SK-MEL-5 (cell line): Measurements from ENCODE around the gene CDC42EP2. TPM values are rescaled to one million over a fixed set of nuclear protein-coding genes. Genes with fewer than 3 reads are reported as not detected.
A peak's percentile ranks its signal among the peaks of the same experiment; 100 is the strongest.

Experiments used
- DNase-seq: peaks from one replicate; pipeline ENCODE4 v3.0.0-alpha.2; 2016; ENCODE audit warnings: low read depth, low spot score
- in situ Hi-C: cut with HindIII; loops from 2 replicates; pipeline ENCODE4 v1.10.0; 2016; ENCODE audit warnings: low sequenced_read_pairs, high pct_unique_total_duplicates, low pct_unique_long_range_greater_than_20kb
- polyA plus RNA-seq, 2 experiments: library from polyadenylated mRNA; depleted of rRNA; stranded (reverse); fragments of >200 nt; gene quantifications; 2 replicates each; pipeline ENCODE4 v1.2.3, GENCODE V29; 2015
- total RNA-seq: library from RNA; depleted of rRNA; stranded (reverse); fragments of >200 nt; shearing (Covaris generic); gene quantifications from 2 replicates; pipeline ENCODE4 v1.2.3, GENCODE V29; 2014; rRNA removed

Gene CDC42EP2
- 0.42 and 1.2 TPM in 2 replicates for total RNA-seq
- polyA plus RNA-seq (2015; cell fraction: cytosol; rRNA removed), result 1.6 and 3.7 TPM in 2 replicates
- 3.4 TPM in 1 of 2 replicates, not detected in the other for polyA plus RNA-seq (2015; cell fraction: nucleus; rRNA removed)

DNA sequence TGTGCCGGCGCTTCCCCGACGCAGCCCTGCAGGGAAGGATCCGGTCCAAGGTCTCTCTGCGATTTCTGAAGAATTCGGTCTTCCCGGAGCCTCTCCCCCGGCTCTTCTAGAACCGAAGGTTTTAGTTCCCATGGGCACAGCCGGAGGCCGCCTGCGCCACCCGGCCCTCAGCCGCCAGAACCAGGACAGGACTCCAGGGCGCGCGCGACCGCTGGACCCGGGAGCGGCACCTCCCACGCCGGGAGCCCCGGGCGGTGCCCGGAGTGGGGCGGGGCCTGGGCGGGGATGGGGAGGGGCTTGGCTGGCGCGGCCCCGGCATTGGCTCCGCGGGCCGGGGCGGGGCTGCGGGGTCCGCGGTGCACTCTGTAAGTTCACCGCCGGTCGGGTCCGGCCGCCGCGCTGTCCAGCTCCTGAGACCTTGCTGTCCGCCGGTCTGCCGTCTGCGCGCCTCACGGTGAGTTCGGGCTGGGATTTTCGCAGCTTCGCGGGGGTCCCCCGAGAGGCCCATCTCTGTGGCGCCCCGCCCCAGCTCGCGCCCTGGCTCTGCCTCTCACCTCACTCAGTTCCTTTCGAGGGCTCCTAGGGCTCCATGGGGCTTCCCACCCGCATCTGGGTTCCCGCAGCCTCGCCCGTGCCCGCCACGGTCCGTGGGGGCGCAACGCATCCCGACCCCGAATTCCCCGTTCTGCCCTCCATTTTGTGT lies at the start of gene CDC42EP2:
Gene CDC42EP2 (plus strand): TSS at position 366 of the 703 bp plus-strand sequence. CDS start 6,033 bp downstream, outside the sequence.
- in situ Hi-C loops, result no loop called here
- peak; percentile 68 for DNase-seq

GRCh38 chr11:65266210-65266609 lies 48.5 kb upstream of the CDC42EP2 start:
- in situ Hi-C loops, result no loop called here
- no peak for DNase-seq

DNA sequence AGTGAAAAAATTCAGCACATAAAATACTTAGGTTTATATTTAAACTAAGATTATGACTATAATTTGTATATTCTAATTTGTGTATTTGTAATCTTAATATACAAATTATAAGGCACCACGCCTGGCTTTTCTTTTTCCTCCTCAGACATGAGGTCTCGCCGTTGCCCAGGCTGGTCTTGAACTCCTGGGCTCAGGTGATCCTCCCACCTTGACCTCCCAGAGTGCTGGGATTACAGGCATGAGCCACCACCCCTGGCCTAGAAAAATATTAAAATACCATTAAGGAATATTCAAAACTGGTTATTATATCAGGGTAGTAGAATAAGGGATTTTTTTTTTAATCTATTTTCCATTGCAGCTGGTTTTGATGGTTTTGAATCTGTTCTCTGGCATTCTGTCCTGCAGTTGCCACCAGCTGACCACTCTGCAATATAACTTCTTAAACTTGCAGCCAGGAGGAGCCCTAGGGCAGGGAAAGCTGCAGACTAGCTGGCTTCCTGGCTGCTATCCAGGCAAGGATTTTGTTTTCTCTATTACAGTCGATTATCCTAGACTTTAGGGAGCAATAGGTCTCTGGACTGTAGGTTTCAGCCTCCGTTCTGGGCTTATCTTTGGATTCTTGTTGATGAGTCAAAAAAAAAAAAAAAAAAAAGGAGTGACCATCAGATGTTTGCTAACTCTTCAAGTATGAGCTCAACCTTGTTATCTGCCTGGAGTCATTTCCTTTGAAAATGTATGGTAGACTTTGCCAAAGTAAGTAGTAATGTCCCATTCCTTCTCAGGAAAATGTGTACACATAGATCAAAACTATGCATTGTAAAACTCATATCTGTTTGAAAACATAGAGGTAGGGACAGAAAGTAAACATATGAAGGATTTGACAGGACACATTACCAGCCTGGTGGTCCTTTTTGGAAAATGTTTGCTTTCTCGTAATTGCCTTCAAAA lies 39.7 kb upstream of the CDC42EP2 start:
- DNase-seq, result peak; percentile 78
- in situ Hi-C loops, result no loop called here

DNA sequence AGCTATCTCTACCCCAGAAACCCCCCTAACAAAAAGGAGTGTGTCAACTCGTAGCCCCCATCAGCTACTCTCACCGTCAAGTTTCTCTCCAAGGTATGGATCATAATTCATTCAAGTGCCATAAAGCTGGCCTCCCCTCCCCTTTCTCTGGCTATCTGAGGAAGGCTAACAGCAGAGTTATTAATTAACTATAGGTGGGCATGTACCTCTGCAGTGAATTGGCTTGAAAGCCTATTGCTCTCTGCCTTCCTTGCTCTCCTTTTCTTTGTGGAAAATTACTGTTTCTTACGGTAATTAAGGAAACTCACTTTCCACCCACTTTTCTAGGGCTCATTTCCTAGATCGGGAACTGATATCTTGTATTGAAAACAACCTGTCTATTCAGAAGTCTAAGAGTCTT lies 38.8 kb upstream of the CDC42EP2 start:
- no peak for DNase-seq

DNA sequence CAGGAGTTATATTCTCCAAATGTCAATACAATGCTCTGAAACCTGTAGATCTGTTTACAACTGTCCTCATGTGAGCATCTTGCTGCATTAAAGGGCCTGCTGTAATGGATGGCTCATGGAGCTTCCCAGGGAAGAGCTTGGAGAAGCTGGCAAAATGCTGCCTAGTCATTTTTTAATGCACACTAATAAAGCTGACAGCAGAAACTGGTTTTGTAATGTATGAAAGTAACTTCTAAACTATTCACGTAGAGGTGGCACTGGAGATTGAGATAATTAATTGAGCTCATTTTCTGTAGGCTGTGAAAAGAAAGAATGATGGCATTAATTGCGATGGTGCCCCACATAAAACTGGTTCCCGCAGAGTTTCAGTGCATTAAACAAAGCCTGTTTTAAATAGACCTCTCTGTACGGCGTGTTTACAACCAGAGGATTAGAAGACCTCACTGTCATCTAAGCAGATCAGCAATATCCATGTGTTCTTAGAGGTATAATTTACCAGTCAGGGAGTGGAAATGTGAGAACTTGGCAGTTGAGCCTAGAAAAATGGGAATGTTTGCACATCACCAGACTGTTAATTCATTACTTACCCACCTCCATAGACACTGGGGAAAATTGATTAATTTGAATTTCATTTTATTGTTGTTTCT lies 36.9 kb upstream of the CDC42EP2 start:
- in situ Hi-C loops, result no loop called here
- DNase-seq, result no peak

More for the DNA sequence above, 38.8 kb upstream of the CDC42EP2 start:
- in situ Hi-C loops, result no loop called here

DNA sequence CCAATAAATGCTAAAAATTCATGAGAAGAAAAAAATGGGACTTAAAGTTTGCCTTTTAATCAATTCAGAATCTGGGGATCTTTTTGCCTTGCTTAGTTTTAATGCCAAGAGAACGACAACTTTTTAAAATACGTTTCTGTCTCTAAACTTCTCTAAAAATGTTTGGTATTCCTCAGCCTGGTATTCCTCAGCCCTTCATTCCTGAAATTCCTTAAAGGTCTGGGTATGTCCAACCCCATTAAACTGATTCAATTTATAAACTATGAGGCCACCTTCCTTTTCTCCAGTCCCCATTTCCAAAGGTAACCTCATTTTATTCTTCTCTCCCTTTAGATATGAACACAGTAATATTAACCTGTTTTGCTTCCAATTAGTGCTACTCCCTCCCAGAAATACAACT lies 36.3 kb upstream of the CDC42EP2 start:
- in situ Hi-C loops, result no loop called here
- DNase-seq, result no peak

DNA sequence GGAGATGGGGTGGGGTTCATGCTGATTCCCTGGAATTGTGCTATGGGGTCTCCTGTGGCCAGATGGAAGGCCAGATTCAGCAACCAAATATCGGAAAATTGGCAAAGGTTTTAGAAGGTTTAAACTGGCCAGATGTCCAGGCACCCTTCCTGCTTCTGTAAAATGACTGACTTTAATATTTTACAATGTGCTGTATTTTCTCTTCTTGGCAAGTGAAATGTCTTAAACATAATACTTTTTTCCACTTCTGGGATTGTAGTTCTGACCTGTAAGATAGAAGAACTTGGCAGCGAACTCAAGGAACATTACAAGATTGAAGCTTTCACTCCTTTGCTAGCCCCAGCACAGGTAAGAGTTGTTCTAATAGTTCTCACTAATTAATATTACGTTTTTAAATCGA lies 35.4 kb upstream of the CDC42EP2 start:
- in situ Hi-C loops, result no loop called here
- no peak for DNase-seq

DNA sequence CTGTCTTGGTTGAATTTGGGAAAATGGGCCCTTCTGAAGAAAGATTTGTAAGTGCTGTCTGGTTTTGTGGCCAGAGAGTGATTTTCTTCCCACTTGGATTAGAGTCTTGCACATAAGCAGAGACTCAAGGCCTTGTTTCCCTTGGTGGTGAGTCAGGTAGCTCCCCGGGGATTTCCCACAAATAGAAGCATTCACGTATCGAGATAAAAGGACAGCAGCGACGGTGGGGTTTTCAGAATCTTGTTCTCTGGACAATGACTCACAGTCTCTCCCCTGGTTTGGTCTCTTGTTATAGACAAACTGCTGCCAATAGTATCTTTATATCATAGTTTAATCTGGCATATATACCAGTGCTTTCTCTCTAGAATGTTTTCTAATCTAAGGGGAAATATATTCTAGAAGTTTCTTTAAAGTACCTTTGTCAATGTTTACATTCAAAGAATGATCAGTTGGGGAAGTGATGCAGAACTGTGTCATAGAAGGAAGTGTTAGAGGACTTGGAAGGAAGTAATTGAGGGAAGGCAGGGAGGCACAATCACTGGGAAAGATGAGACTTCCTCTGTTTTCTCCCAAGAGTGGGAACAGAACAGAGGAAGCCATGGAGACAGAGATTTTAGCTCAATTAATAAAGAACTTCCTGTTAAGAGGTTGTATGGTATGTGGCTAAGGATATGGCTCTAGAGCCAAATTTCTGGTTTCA lies 34.8 kb upstream of the CDC42EP2 start:
- DNase-seq, result peak; percentile 72
- in situ Hi-C loops, result no loop called here

DNA sequence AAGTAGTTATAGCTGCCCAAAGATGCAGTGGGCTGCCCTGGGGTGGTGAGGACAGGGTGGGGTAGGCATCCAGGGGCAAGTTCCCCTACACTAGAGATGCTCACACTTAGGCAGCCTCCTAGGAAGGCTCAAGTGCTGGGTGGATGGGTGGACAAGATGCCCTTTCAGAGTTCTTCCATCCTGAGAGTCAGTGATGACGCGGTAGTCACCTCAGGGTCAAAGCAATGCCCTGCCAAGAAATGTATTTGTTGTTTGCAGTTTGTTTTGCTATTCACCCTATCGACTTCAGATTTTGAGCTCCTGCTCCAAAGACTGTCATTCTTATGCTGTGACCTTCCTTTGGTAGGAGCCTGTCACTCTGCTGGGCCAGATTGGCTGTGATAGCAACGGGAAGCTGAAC lies 34.0 kb upstream of the CDC42EP2 start:
- DNase-seq, result no peak
- in situ Hi-C loops, result no loop called here

DNA sequence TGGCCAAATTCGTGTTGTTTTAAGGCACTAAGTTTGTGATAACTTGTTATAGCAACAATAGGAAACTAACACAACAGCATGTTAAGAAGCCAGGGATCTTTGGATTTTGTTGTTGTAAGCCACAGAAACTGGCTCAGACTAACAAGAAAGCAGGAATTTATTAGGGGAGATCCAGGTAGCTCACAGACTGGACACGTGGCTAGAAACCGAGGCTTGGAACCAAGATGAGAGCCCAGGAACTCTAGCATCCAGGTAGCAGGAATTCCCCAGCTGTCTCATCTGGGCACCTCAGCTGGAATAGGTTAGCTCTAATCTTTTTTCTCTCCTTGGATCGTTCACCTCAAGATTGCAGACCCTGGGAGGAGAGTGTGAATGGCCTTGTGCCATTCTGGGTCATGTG lies 28.0 kb upstream of the CDC42EP2 start:
- DNase-seq, result no peak
- in situ Hi-C loops, result no loop called here

DNA sequence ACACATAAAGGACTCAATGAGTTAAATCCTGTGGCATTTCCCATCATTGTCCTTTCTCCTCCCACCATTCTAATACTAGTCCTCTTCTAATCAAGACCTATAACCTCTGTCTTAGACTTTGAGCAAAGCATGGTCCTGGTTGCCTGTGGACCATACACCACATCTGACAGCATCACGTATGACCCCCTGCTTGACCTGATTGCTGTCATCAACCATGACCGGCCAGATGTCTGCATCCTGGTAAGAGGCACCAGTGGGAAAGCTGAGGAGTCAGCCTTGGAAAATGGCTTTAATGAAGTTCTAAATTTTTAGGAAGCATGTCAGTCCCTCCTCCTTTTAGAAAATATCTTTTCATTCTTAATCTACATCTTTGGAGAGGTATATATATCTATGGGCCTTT lies 27.1 kb upstream of the CDC42EP2 start:
- no peak for DNase-seq
- in situ Hi-C loops, result no loop called here

DNA sequence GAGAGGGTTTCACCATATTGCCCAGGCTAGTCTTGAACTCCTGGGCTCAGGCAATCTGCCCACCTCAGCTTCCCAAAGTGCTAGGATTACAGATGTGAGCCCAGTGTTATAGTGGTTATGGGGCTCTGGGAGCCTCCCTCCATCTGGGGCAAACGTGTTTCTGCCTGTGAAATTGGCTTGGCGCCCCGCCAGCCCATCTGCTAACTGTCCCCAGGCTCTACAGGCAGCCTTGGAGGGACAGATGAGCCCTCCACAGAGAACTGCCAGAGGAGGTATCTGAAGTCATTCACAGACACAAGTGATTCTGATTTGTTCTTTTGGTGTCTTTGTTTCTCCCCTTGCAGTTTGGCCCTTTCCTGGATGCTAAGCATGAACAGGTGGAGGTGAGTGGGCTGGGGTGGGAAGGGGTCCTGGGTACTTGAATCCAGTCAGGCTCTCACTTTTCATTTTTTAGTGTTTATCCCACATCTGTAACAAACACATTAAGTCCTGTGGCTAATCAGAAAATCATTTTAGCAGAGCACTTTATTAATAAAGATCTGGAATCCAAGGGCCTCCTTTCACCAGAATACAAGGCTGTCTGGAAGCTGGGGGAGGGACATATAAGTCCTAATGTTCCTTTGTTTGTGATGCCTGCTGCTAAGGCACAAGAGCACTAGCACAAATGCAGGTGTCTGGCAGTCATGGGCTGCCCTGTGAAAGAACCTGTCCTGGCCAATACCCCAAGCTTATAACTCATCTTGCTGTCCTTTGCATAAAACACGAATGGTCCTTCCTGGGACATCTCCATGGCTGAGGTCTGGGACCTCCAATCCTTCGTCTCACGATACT lies 25.7 kb upstream of the CDC42EP2 start:
- in situ Hi-C loops, result no loop called here
- DNase-seq, result no peak

DNA sequence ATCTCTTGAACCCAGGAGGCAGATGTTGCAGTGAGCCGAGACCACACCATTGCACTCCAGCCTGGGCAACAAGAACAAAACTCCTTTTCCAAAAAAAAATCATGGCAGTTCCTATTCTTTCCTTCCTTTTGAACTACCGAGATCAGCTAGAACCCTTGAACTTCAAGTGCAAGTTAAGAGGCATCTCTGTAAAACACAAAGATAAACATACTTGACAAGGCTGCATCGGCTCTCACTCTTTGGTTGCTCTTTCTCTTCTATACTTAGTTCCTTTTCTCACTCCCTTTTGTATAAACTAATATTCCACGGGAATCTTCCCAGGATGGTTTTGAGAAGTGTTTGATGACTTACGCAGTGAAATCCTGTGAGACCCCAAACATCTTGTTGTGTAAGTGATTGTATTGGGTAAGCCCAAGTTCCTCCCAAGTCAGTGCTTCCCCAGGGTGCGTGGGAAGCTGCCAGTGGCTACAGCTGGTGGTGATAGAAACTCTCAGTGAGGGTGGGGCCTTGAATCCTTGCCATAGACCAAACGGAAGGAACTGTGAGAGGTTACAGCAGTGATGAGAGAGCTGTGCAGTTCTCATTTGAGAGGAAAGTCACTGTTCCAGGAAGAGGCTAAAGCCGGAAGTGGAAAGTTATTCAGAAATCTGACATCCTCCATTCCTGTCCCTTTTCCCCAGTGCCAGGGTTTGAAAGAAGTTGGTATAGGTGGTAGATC lies 24.1 kb upstream of the CDC42EP2 start:
- no peak for DNase-seq
- in situ Hi-C loops, result no loop called here

- in situ Hi-C loops, result no loop called here
- no peak for DNase-seq
These were observed 23.1 kb upstream of the CDC42EP2 start for GRCh38 chr11:65291613-65292012.

DNA sequence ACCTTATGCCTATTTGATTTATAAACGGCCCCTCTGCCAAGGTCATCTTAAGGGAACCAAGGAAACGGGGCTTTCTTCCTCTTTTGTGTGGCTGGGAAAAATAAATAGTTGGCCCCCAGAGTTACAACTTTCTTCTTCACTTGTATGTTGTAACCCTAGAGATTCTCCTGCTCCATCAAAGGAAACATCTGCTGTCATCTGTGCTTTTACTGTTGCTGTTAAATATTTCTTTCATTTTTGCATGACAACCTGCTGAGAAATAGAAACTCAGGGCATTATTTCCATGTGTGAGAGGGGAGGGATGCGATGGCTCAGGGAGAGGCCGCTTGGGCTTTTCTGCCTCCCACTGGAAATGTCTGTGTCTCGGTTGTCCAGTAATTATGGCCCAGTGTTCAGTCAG lies 21.8 kb upstream of the CDC42EP2 start:
- in situ Hi-C loops, result no loop called here
- DNase-seq, result no peak

- DNase-seq, result no peak
- in situ Hi-C loops, result no loop called here
These were observed 20.7 kb upstream of the CDC42EP2 start for GRCh38 chr11:65293909-65294381.
